Upper lobe of left lung (tissue), 4 donors: ENCODE results near the gene CRTC1.

Source experiments
- EP300 ChIP-seq, 4 donors: sonication (generic); formaldehyde crosslinking; IDR thresholded peaks; one replicate each; pipeline ENCODE4 v1.5.1; 2017; ENCODE audit warnings: antibody characterized with exemption in 4 of 4, control low read depth in 2 of 4
- POLR2A ChIP-seq, 4 donors: fragments of 450-650 bp; IDR thresholded peaks; one replicate each; pipeline ENCODE4 v1.5.1; 2016 to 2017; ENCODE audit warnings: antibody characterized with exemption in 4 of 4, mild to moderate bottlenecking in 2 of 4
- POLR2AphosphoS5 ChIP-seq, 2 donors: sonication (generic); formaldehyde crosslinking; IDR thresholded peaks; one replicate each; pipeline ENCODE4 v1.5.1; 2017; ENCODE audit warnings: antibody characterized with exemption in 2 of 2
- TF ChIP-seq, protein P1 (sequence below), 6 experiments: fragments of 450-650 bp in 4 of 6; fragments of 200-600 bp in 2 of 6; sonication (generic) in 2 of 6; IDR thresholded peaks; one replicate each; pipeline ENCODE4 v1.5.1; 2016 to 2019; ENCODE audit warnings: antibody characterized with exemption in 6 of 6

DNA sequence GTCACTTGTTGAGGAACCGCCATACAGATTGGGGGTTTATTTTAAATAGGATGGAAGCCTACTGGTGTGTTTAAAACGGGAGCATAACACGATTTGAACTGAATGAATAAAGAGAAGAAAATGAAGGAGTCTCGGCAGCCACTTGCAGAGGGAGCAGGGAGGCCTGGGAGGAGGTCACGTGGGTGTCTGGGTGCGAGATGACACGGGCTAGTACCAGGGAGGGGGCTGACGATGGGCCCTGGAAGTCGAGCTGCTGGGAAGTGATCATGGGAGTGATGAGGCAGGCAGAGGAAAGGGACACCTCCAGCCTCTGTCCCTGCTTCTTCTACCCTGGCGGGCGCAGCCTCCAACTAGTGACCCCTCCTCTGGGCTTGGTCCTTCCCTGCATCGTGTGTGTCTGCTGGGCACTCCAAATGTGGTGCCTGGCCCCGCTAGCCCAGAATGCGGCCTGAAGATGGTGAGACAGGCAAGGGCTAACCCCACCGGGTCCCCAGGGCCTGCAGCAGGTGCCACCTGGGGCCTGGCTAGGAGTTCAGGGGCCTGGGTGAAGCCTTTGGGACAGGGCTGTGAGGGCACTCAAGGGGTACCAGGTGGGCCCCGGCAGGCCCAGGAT, 35.5 kb downstream of the CRTC1 start:
- TF ChIP-seq, protein P1, sequence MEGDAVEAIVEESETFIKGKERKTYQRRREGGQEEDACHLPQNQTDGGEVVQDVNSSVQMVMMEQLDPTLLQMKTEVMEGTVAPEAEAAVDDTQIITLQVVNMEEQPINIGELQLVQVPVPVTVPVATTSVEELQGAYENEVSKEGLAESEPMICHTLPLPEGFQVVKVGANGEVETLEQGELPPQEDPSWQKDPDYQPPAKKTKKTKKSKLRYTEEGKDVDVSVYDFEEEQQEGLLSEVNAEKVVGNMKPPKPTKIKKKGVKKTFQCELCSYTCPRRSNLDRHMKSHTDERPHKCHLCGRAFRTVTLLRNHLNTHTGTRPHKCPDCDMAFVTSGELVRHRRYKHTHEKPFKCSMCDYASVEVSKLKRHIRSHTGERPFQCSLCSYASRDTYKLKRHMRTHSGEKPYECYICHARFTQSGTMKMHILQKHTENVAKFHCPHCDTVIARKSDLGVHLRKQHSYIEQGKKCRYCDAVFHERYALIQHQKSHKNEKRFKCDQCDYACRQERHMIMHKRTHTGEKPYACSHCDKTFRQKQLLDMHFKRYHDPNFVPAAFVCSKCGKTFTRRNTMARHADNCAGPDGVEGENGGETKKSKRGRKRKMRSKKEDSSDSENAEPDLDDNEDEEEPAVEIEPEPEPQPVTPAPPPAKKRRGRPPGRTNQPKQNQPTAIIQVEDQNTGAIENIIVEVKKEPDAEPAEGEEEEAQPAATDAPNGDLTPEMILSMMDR (IDR thresholded peaks at IDR 0.05): no peak
- TF ChIP-seq POLR2A (IDR thresholded peaks at IDR 0.05): no peak
- no peak for TF ChIP-seq POLR2AphosphoS5 (IDR thresholded peaks at IDR 0.05)
- TF ChIP-seq EP300 (IDR thresholded peaks at IDR 0.05): no peak
